Adrenal gland (tissue), 12 donors: Measurements from ENCODE around the gene TCF7L1. TPM values are rescaled to one million over a fixed set of nuclear protein-coding genes. Genes with fewer than 3 reads are reported as not detected.

Experiments used
- DNase-seq, 7 donors: peaks; one replicate each; pipeline ENCODE4 v3.0.0-alpha.2; 2019 to 2020
- H3K27ac ChIP-seq, 5 donors: fragments of 200-600 bp; sonication (generic) in 4 of 5; 1 replicate in 3 of 5; 2 replicates in 2 of 5; pipeline versions ENCODE4 v1.5.1 to v1.8.0; 2016 to 2020; ENCODE audit warnings: mild to moderate bottlenecking in 1 of 5
- H3K27me3 ChIP-seq: fragments of 200-600 bp; 2 replicates; pipeline ENCODE4 v1.8.0; 2021
- H3K36me3 ChIP-seq, 2 donors: fragments of 200-600 bp; replicated peaks in 1 of 2; 1 replicate in 1 of 2; 2 replicates in 1 of 2; pipeline versions ENCODE4 v1.5.1 to v1.8.0; 2018 to 2022
- H3K4me1 ChIP-seq, 2 donors: fragments of 200-600 bp; replicated peaks in 1 of 2; 1 replicate in 1 of 2; 2 replicates in 1 of 2; pipeline versions ENCODE4 v1.5.1 to v1.8.0; 2018 to 2021
- H3K4me3 ChIP-seq, 4 donors: fragments of 200-600 bp; sonication (generic) in 3 of 4; one replicate each; pipeline ENCODE4 v1.5.1; 2016 to 2018
- H3K9me3 ChIP-seq, 3 donors: fragments of 200-600 bp; sonication (generic) in 1 of 3; replicated peaks in 1 of 3; 1 replicate in 2 of 3; 2 replicates in 1 of 3; pipeline versions ENCODE4 v1.5.1 to v1.8.0; 2016 to 2021
- CTCF ChIP-seq, 6 experiments: fragments of 450-650 bp in 4 of 6; fragments of 200-600 bp in 2 of 6; sonication (generic) in 1 of 6; IDR thresholded peaks; 1 replicate in 5 of 6; 2 replicates in 1 of 6; pipeline versions ENCODE4 v1.5.1 to v1.8.0; 2016 to 2021; ENCODE audit warnings: antibody characterized with exemption in 6 of 6, mild to moderate bottlenecking in 2 of 6, moderate library complexity in 1 of 6
- POLR2A ChIP-seq, 2 donors: fragments of 450-650 bp; IDR thresholded peaks; one replicate each; pipeline ENCODE4 v1.6.1; 2017; ENCODE audit warnings: antibody characterized with exemption in 2 of 2, mild to moderate bottlenecking in 2 of 2, moderate library complexity in 1 of 2
- WGBS, 4 donors: extraction: QIAGEN DNeasy Blood & Tissue Kit in 2 of 4; methylation state at CpG; one replicate each; pipeline versions ENCODE4 v1.1.5 to v1.1.7; 2013 to 2017; 5-methylcytosine and 5-hydroxymethylcytosine counted together
- intact Hi-C, 2 donors: fragments of 100-400 bp; cut with DNase I; formaldehyde crosslinking; loops; one replicate each; pipeline versions ENCODE4 v1.14.1 to v1.15.0; 2022 to 2023
- polyA plus RNA-seq, 3 donors: library from polyadenylated mRNA; stranded (reverse); fragments of 200-250 nt in 2 of 3; fragments of 350-450 nt in 1 of 3; fragmentation: Illumina TruSeq in 1 of 3; extraction: RNeasy Lipid Tissue Mini Kit (QIAGEN cat#74804) in 1 of 3; gene quantifications; one replicate each; pipeline ENCODE4 v1.2.3, GENCODE V29; 2013 to 2014
- total RNA-seq, 9 donors: library from RNA; depleted of rRNA in 4 of 9; stranded (reverse); fragments of >200 nt in 4 of 9; fragments of 120-200 nt in 1 of 9; fragmentation: NEBNext Ultra II Directional in 1 of 9; extraction: Animal tissue kit (Norgen Biotek cat#: 25700) in 1 of 9; gene quantifications; one replicate each; pipeline versions ENCODE4 v1.1.0 to v1.2.4, GENCODE V29; 2013 to 2023
- donor health status: healthy with polysubstance abuse.
- donor health status: Bipolar disorder and iron deficiency.
- donor health status: DM: yes; HTN: yes; CAD: no.
- donor health status: DM: no; HTN: no; CAD: no.
- donor health status: DM: no; HTN: no; CAD: no.
- donor health status: DM: yes; HTN: yes; CAD: no.

Gene TCF7L1
- total and polyA plus RNA-seq, 12 donors, result 0.36 to 8.9 (median 3.2) TPM

GRCh38 chr2:85188852-85189251 lies 55.7 kb downstream of the TCF7L1 start:
- Histone ChIP-seq H3K36me3 (no peaks in the 10 kb centered on the region), H3K27ac (no peak overlapping the region), H3K27me3 (no peaks in the 10 kb centered on the region), H3K9me3 (no peaks in the 10 kb centered on the region), H3K4me3 (no peak overlapping the region), H3K4me1 (no peaks in the 10 kb centered on the region)
- intact Hi-C loops, result no loop called here
- TF ChIP-seq CTCF (IDR thresholded peaks at IDR 0.05) (no peak), POLR2A (IDR thresholded peaks at IDR 0.05) (no peak)
- DNase-seq, result no peak
- 46 to 63% (median 59%) methylated on average over 5 of the region's 5 CpGs for WGBS, 4 donors

- no peaks in the 10 kb centered on the region for H3K27me3 ChIP-seq
- intact Hi-C loops, result no loop called here
- H3K4me3 ChIP-seq, result no peak overlapping the region
- 63 to 84% (median 75%) methylated on average over 4 to 12 of the region's 12 CpGs for WGBS, 4 donors
- no peak for DNase-seq
- TF ChIP-seq CTCF (IDR thresholded peaks at IDR 0.05) (no peak), POLR2A (IDR thresholded peaks at IDR 0.05) (no peak)
- H3K27ac ChIP-seq, result no peak overlapping the region
- H3K4me1 ChIP-seq, result no peaks in the 10 kb centered on the region
- no peaks in the 10 kb centered on the region for H3K9me3 ChIP-seq
- no peaks in the 10 kb centered on the region for H3K36me3 ChIP-seq
Observed at GRCh38 chr2:85189606-85190270, 56.5 kb downstream of the TCF7L1 start.

GRCh38 chr2:85191157-85191556 lies 58.0 kb downstream of the TCF7L1 start:
- Histone ChIP-seq H3K4me1 (no peaks in the 10 kb centered on the region), H3K27me3 (no peaks in the 10 kb centered on the region), H3K36me3 (no peaks in the 10 kb centered on the region), H3K9me3 (no peaks in the 10 kb centered on the region), H3K4me3 (no peak overlapping the region), H3K27ac (no peak overlapping the region)
- no peak for DNase-seq
- intact Hi-C loops, result no loop called here
- TF ChIP-seq CTCF (IDR thresholded peaks at IDR 0.05) (no peak), POLR2A (IDR thresholded peaks at IDR 0.05) (no peak)
- 17 to 84% (median 72%) methylated on average over 1 to 2 of the region's 2 CpGs for WGBS, 4 donors

- no peaks in the 10 kb centered on the region for H3K36me3 ChIP-seq
- DNase-seq, result no peak
- H3K9me3 ChIP-seq, result no peaks in the 10 kb centered on the region
- H3K27me3 ChIP-seq, result no peaks in the 10 kb centered on the region
- TF ChIP-seq CTCF (IDR thresholded peaks at IDR 0.05) (no peak), POLR2A (IDR thresholded peaks at IDR 0.05) (no peak)
- no peak overlapping the region for H3K4me3 ChIP-seq
- H3K27ac ChIP-seq, result no peak overlapping the region
- intact Hi-C loops, result no loop called here
- WGBS, 4 donors, result 73 to 81% (median 76%) methylated on average over 8 of the region's 8 CpGs
- no peaks in the 10 kb centered on the region for H3K4me1 ChIP-seq
Observed at GRCh38 chr2:85194780-85195480, 61.7 kb downstream of the TCF7L1 start.
